GM12892 (cell line): ENCODE measurements around the gene AXIN2.

Experiments used
- POLR2A ChIP-seq: IDR thresholded peaks from 2 replicates; pipeline ENCODE4 v1.6.1; 2011; ENCODE audit warnings: low read depth, low read length, control low read depth
- POLR2AphosphoS5 ChIP-seq: IDR thresholded peaks from 2 replicates; pipeline ENCODE4 v1.6.1; 2011; ENCODE audit warnings: low read depth, low read length, control low read depth

GRCh38 chr17:65531256-65532100 is 30.0 kb downstream of the AXIN2 start:
- no peak for TF ChIP-seq POLR2A
- TF ChIP-seq POLR2AphosphoS5 = no peak
